Natural killer cell (primary cell): Measurements from ENCODE around the gene NCOA4. TPM values are rescaled to one million over a fixed set of nuclear protein-coding genes. Genes with fewer than 3 reads are reported as not detected.

ENCODE experiments used
- ATAC-seq, 3 donors: fragments of 150-1000 bp in 2 of 3; fragments of 200-7000 bp in 1 of 3; cut with Tn5 transposase; 1 replicate in 1 of 3; 2 replicates in 2 of 3; pipeline ENCODE4 v1.10.0; 2021; ENCODE audit warnings: mild to moderate bottlenecking in 2 of 3, moderate library complexity in 2 of 3
- DNase-seq, 2 donors: peaks; one replicate each; pipeline versions ENCODE4 v3.0.0 to v3.0.0-alpha.2; 2013 to 2021; ENCODE audit warnings: mixed read lengths in 1 of 2
- H3K27ac ChIP-seq: one replicate; pipeline ENCODE4 v1.5.1; 2013; ENCODE audit warnings: mild to moderate bottlenecking, low read length
- H3K27me3 ChIP-seq: one replicate; pipeline ENCODE4 v1.6.1; 2013; ENCODE audit warnings: low read length; ENCODE audit not compliant: control insufficient read depth, insufficient read depth
- H3K36me3 ChIP-seq: one replicate; pipeline ENCODE4 v1.6.1; 2013; ENCODE audit warnings: low read length; ENCODE audit not compliant: control insufficient read depth, insufficient read depth
- H3K4me1 ChIP-seq: one replicate; pipeline ENCODE4 v1.6.1; 2013; ENCODE audit warnings: low read length; ENCODE audit not compliant: control insufficient read depth, insufficient read depth
- H3K4me3 ChIP-seq: one replicate; pipeline ENCODE4 v1.5.1; 2013; ENCODE audit warnings: low read length
- H3K9me3 ChIP-seq: one replicate; pipeline ENCODE4 v1.6.1; 2013; ENCODE audit warnings: low read length; ENCODE audit not compliant: control insufficient read depth, insufficient read depth
- H3K27ac Mint-ChIP-seq, 2 donors: one replicate each; pipeline ENCODE4 v1.8.0; 2022; ENCODE audit warnings: mild to moderate bottlenecking in 2 of 2, mixed read lengths in 2 of 2, moderate library complexity in 1 of 2
- H3K27me3 Mint-ChIP-seq, 2 donors: one replicate each; pipeline ENCODE4 v1.8.0; 2022; ENCODE audit warnings: low read depth in 2 of 2, mixed read lengths in 2 of 2
- H3K36me3 Mint-ChIP-seq: one replicate; pipeline ENCODE4 v1.8.0; 2022; ENCODE audit warnings: mixed read lengths
- H3K4me1 Mint-ChIP-seq, 2 donors: one replicate each; pipeline ENCODE4 v1.8.0; 2022; ENCODE audit warnings: mixed read lengths in 2 of 2
- H3K4me3 Mint-ChIP-seq: one replicate; pipeline ENCODE4 v1.8.0; 2022; ENCODE audit warnings: mild to moderate bottlenecking, moderate library complexity, mixed read lengths
- H3K9me3 Mint-ChIP-seq, 2 donors: one replicate each; pipeline ENCODE4 v1.8.0; 2022; ENCODE audit warnings: mixed read lengths in 2 of 2
- WGBS: methylation state at CpG from one replicate; pipeline ENCODE4 v1.1.7; 2013; ENCODE audit warnings: missing lambda C conversion rate; ENCODE audit not compliant: insufficient coverage; 5-methylcytosine and 5-hydroxymethylcytosine counted together
- intact Hi-C: fragments of 100-400 bp; cut with micrococcal nuclease; formaldehyde crosslinking; loops from one replicate; pipeline ENCODE4 v1.14.2; 2022
- total RNA-seq, 4 donors: library from RNA; stranded (reverse); fragments of 120-200 nt in 1 of 4; gene quantifications; one replicate each; pipeline versions ENCODE4 v1.2.3 to v1.2.4, GENCODE V29; 2013 to 2022
- TF ChIP-seq, protein P1 (sequence below): fragments of 200-600 bp; IDR thresholded peaks from one replicate; pipeline ENCODE4 v1.8.0; 2022; ENCODE audit warnings: antibody characterized with exemption

The NCOA4 gene
- total RNA-seq, 3 donors from 2014 or later (not counting 1 experiment from before 2014, with no cell fraction given): 88.4 to 104 (median 103) TPM

DNA sequence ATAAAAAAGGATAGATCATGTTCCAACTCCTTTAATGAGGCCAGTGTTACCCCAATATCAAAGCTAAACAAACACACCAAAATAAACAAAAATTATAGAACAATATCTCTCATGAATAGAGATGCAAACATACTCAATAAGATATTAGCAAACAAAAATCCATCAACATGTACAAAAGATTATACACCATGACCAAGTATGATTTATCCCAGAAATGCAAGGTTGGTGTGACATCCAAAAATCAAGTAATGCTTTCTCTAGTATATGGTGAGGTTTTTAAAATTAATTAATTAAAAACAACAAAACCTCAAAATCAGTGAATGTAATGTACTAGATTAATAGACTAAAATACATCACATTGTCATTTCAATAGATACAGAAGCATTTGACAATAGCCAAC is 26.6 kb upstream of the NCOA4 start:
- ATAC-seq: no peak
- peaks cover 0 to 7% of the 10 kb centered on the region in 2 donors for H3K4me1 Mint-ChIP-seq
- intact Hi-C loops: no loop called here

GRCh38 chr10:46055771-46056170 is 25.3 kb upstream of the NCOA4 start:
- H3K4me3 ChIP-seq: no peak overlapping the region
- intact Hi-C loops: no loop called here
- H3K9me3 ChIP-seq: peaks cover 4% of the 10 kb centered on the region
- H3K27me3 Mint-ChIP-seq: peaks cover 5 to 16% of the 10 kb centered on the region in 2 donors
- H3K9me3 Mint-ChIP-seq: peaks cover 3% of the 10 kb centered on the region in 2 donors
- 97% methylated on average over 3 of the region's 4 CpGs for WGBS
- ATAC-seq (no peak), DNase-seq (no peak)
- H3K27me3 ChIP-seq: no peaks in the 10 kb centered on the region
- peaks cover 0 to 10% of the 10 kb centered on the region in 2 donors for H3K4me1 Mint-ChIP-seq
- TF ChIP-seq, protein P1, sequence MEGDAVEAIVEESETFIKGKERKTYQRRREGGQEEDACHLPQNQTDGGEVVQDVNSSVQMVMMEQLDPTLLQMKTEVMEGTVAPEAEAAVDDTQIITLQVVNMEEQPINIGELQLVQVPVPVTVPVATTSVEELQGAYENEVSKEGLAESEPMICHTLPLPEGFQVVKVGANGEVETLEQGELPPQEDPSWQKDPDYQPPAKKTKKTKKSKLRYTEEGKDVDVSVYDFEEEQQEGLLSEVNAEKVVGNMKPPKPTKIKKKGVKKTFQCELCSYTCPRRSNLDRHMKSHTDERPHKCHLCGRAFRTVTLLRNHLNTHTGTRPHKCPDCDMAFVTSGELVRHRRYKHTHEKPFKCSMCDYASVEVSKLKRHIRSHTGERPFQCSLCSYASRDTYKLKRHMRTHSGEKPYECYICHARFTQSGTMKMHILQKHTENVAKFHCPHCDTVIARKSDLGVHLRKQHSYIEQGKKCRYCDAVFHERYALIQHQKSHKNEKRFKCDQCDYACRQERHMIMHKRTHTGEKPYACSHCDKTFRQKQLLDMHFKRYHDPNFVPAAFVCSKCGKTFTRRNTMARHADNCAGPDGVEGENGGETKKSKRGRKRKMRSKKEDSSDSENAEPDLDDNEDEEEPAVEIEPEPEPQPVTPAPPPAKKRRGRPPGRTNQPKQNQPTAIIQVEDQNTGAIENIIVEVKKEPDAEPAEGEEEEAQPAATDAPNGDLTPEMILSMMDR: no peak
- no peak overlapping the region for H3K27ac Mint-ChIP-seq
- no peak overlapping the region for H3K4me3 Mint-ChIP-seq
- no peaks in the 10 kb centered on the region for H3K36me3 ChIP-seq
- no peaks in the 10 kb centered on the region for H3K4me1 ChIP-seq
- no peak overlapping the region for H3K27ac ChIP-seq
- peaks cover 12% of the 10 kb centered on the region for H3K36me3 Mint-ChIP-seq

More for the DNA sequence above, 26.6 kb upstream of the NCOA4 start:
- peaks cover 0 to 11% of the 10 kb centered on the region in 2 donors for H3K27me3 Mint-ChIP-seq
- Histone ChIP-seq H3K27me3 (no peaks in the 10 kb centered on the region), H3K36me3 (no peaks in the 10 kb centered on the region), H3K27ac (no peak overlapping the region), H3K4me1 (no peaks in the 10 kb centered on the region), H3K9me3 (peaks cover 4% of the 10 kb centered on the region), H3K4me3 (no peak overlapping the region)
- H3K36me3 Mint-ChIP-seq: peaks cover 12% of the 10 kb centered on the region
- peaks cover 3% of the 10 kb centered on the region in 2 donors for H3K9me3 Mint-ChIP-seq
- no peak overlapping the region for H3K27ac Mint-ChIP-seq
- no peak for DNase-seq
- H3K4me3 Mint-ChIP-seq: no peak overlapping the region
- TF ChIP-seq, protein P1: no peak

DNA sequence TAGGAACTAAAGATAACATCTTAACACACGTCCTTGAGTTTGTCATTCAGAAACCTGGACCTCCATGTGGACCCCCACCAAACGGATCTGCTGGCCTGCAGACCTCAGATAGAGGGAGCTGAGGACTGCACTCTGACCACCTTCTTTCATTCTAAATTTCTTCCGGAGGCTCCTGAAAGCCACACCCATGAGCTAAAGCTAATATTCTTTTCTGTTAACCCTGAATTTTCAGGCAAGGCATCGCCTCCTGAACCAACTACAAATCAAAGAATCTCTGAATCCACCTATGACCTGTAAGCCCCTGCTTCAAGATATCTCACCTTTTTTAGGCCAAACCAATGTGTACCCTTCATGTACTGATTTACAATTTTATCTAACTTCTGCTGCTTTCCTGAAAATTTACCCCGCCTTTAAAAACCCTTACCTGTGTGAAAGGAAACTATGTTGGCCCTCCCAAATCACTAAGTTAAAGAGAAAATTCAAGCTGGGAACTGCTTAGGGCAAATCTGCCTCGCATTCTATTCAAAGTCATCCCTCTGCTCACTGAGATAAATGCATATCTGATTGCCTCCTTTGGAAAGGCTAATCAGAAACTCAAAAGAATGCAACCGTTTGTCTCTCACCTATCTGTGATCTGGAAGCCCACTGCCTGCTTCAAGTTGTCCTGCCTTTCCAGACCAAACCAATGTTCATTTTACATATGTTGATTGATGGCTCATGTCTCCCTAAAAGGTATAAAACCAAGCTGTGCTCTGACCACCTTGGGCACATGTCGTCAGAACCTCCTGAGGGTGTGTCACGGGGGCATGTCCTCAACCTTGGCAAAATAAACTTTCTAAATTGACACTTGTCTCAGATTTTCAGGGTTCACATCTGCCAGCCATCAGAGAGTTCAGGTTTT is 23.4 kb upstream of the NCOA4 start:
- ATAC-seq (no peak), DNase-seq (no peak)
- intact Hi-C loops: no loop called here
- Mint-ChIP-seq H3K4me1 (peaks cover 0 to 13% of the 10 kb centered on the region in 2 donors), H3K4me3 (no peak overlapping the region), H3K27me3 (peaks cover 5 to 16% of the 10 kb centered on the region in 2 donors), H3K36me3 (peaks cover 12% of the 10 kb centered on the region), H3K27ac (no peak overlapping the region), H3K9me3 (peaks cover 3% of the 10 kb centered on the region in 2 donors)
- H3K4me3 ChIP-seq: no peak overlapping the region
- no peaks in the 10 kb centered on the region for H3K36me3 ChIP-seq
- no peak overlapping the region for H3K27ac ChIP-seq
- H3K9me3 ChIP-seq: peaks cover 4% of the 10 kb centered on the region
- TF ChIP-seq, protein P1: no peak
- WGBS: 85% methylated on average over 9 of the region's 9 CpGs
- H3K27me3 ChIP-seq: no peaks in the 10 kb centered on the region
- no peaks in the 10 kb centered on the region for H3K4me1 ChIP-seq
